ENCODE measurements around the gene KLHL22.

Gene KLHL22

DNA sequence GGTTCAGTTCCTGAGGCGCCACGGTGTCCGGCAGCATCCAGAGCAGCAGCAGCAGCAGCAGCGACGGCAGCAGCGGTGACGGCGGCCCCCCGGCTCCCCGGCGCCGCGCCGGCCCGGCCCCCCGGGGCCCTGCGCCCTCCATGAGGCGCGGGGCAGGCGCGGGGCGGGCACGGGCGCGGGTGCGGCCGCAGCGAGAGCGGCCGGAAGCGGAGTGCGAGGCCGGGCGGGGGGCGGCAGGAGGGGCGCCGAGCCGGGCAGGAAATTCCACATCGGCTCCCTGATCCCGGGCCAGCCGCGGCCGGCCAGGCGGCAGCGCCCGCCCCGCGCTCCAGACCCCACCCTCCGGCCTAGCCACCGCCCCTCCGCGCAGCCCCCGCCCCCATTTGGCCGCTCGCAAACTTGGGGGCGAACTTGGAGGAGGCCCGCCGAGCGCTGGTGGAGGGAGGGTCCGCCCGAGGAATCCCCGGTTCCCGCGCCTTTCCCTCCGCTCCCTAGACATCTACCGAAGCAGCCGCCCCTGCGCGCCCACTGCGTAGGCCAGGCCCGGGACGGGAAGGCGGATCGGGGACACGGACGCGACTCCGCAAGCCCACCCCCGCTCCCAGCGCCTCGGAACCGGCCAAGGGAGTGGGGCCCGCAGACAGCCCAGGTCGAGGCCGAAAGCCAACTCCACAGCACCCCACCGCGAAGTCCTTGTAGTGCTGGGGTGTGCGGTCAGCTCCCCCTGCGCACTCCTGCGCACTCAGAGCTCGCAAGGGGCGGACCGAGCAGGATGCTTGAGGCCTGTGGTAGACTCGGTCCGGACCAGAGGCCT lies 57.8 kb downstream of the KLHL22 start, which contains the start of gene SCARF2:
TSS of gene SCARF2 (minus strand) at position 213 of the 814 bp plus-strand sequence. CDS start at position 142, 71 bp downstream.
- H3K4me3 ChIP-seq (ENCODE audit: control insufficient read depth, low read depth, low read length) = peak within 1 kb of the TSS; percentile 79
- TF ChIP-seq, protein P1, sequence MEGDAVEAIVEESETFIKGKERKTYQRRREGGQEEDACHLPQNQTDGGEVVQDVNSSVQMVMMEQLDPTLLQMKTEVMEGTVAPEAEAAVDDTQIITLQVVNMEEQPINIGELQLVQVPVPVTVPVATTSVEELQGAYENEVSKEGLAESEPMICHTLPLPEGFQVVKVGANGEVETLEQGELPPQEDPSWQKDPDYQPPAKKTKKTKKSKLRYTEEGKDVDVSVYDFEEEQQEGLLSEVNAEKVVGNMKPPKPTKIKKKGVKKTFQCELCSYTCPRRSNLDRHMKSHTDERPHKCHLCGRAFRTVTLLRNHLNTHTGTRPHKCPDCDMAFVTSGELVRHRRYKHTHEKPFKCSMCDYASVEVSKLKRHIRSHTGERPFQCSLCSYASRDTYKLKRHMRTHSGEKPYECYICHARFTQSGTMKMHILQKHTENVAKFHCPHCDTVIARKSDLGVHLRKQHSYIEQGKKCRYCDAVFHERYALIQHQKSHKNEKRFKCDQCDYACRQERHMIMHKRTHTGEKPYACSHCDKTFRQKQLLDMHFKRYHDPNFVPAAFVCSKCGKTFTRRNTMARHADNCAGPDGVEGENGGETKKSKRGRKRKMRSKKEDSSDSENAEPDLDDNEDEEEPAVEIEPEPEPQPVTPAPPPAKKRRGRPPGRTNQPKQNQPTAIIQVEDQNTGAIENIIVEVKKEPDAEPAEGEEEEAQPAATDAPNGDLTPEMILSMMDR (conservative IDR thresholded peaks at IDR 0.05; ENCODE audit: control insufficient read depth, insufficient read depth, low read depth, low read length) = no peak
- DNase-seq (ENCODE audit: low read depth) = no peak

GRCh38 chr22:20436768-20437612 lies 58.6 kb downstream of the KLHL22 start:
- peak; percentile 41 for DNase-seq (ENCODE audit: low read depth)
- TF ChIP-seq, protein P1 (conservative IDR thresholded peaks at IDR 0.05; ENCODE audit: control insufficient read depth, insufficient read depth, low read depth, low read length) = no peak
- peak overlapping the region; percentile 79 for H3K4me3 ChIP-seq (ENCODE audit: control insufficient read depth, low read depth, low read length)

DNA sequence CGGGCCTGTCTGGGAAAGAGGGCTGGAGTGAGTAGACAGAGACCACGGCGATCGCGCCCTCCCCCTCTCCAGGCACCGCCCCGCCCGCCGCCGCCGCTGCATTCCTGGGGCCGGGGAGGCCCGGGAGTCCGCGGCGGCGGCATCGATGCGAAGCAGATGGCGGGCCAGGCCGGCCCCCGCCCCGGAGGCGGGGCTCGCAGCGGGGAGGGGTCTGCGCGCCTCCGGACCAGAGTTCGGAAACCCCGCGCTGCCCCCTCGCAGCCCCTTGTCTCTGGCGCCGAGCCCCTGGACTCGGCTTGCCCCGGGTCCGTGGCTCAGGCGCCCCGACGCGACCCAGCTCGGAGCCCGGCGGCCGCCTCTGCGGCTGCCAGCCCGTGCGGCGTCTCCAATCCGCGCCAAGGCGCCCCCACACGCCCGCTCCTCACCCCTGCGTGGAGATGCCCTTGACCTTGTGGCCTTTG lies 59.3 kb downstream of the KLHL22 start:
- H3K4me3 ChIP-seq (ENCODE audit: control insufficient read depth, low read depth, low read length) = peak overlapping the region; percentile 79
- no peak for DNase-seq (ENCODE audit: low read depth)
- TF ChIP-seq, protein P1 (conservative IDR thresholded peaks at IDR 0.05; ENCODE audit: control insufficient read depth, insufficient read depth, low read depth, low read length) = no peak

DNA sequence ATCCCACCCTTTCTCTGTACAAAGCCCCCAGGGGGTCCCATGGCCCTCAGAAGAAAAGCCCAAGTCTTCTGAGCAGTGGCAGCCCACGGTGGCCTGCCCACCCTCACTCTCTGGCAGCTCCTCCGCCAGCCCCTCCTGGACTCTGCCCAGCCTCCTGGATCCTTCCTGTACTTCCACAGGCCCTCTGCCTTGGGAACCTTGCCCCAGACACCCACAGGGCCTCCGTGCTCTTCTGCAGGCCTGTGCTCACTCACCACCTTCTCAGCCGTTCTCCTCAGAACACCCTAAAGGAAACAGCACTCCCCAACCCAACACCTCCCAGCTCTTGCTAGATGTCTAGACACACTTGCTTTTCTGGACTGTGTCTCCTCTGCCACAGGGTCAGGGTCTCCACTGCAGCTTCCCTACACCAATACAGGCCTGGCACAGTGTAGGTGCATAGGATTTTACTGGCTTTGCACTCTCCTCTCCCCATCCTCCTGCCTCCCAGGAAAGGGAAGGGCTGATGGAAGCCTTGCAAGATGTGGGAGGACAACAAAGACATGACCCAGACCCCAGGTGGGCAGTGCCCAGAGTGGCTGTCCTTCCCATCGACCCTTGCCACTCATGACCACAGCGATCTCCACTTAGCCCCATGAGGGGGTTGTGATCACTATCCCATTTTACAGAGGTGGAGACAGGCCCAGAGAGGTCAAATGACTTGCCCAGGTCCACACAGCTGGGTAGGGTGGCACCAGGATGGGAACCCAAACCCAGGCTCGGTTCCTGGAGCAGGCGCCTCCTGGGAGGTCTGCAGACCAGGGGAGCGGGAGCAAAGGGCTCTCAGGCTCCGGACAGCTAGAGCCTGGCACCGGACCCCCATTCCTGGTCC lies 59.9 kb downstream of the KLHL22 start:
- H3K4me3 ChIP-seq (ENCODE audit: control insufficient read depth, low read depth, low read length) = peak overlapping the region; percentile 79

DNA sequence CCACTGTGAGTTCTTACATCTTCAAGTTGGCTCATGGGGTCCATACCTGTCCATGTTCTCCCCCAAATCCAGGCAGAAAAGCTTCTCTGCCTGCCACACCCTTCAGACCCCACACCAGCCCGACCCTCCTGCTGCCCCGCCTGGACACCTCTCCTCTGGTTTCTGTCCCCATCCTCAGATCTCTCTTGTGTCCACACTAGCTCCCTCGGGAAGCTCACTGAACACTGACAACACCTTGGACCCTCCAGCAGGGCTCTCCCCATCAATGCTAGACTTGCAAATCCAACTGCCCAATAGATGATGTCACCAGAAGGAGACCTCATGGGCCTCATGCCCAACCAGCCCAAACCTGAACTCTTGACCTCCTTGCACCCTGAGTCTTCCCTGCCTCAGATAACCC lies 60.8 kb downstream of the KLHL22 start:
- TF ChIP-seq, protein P1 (conservative IDR thresholded peaks at IDR 0.05; ENCODE audit: control insufficient read depth, insufficient read depth, low read depth, low read length) = no peak
- H3K4me3 ChIP-seq (ENCODE audit: control insufficient read depth, low read depth, low read length) = no peak overlapping the region
- no peak for DNase-seq (ENCODE audit: low read depth)

More for the DNA sequence above, 59.9 kb downstream of the KLHL22 start:
- TF ChIP-seq, protein P1 (conservative IDR thresholded peaks at IDR 0.05; ENCODE audit: control insufficient read depth, insufficient read depth, low read depth, low read length) = no peak
- DNase-seq (ENCODE audit: low read depth) = no peak

DNA sequence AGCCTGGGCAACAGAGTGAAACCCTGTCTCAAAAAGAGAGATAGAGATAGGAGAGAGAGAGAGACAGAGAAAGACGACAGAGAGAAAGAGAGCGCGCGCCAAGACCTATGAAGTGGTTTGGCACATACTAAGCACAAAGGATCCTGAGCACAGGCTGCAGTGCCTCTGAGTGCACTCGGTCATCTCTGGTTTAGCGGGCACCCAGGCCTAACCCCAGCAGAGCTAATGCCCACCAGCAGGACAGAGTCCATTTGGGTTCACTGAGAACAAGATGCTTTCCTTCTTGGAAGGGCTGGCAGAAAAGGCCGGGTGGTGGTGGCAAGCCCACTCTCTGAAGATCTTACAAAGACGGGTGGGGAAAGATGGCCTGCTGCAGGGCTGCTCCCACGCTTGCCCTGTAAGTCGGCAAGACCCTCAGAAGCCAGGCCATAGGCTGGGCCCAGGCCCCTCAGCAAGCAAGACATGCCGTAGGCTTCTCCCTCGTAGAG lies 61.3 kb downstream of the KLHL22 start:
- DNase-seq (ENCODE audit: low read depth) = no peak
- no peak overlapping the region for H3K4me3 ChIP-seq (ENCODE audit: control insufficient read depth, low read depth, low read length)
- TF ChIP-seq, protein P1 (conservative IDR thresholded peaks at IDR 0.05; ENCODE audit: control insufficient read depth, insufficient read depth, low read depth, low read length) = no peak

Measured in fibroblast of mammary gland (primary cell).